Neural cell (in vitro differentiated cells): Measurements from ENCODE around the gene TMEM259. TPM values are rescaled to one million over a fixed set of nuclear protein-coding genes. Genes with fewer than 3 reads are reported as not detected.

Source experiments
- H2AFZ ChIP-seq: fragments of 200-600, 300-800 bp; sonication (generic), shearing (Covaris generic); 2 replicates; pipeline ENCODE4 v1.6.0; 2014; ENCODE audit warnings: low read depth, mild to moderate bottlenecking, antibody characterized with exemption, low read length, moderate library complexity
- H3F3A ChIP-seq: fragments of 200-600 bp; shearing (Covaris generic); 2 replicates; pipeline ENCODE4 v1.6.1; 2016; ENCODE audit warnings: mild to moderate bottlenecking, moderate library complexity, mixed read lengths, antibody characterized with exemption, low read length; ENCODE audit not compliant: insufficient read depth, poor library complexity, severe bottlenecking
- H3K27ac ChIP-seq: fragments of 200-600, 300-800 bp; sonication (generic), shearing (Covaris generic); 2 replicates; pipeline ENCODE4 v1.5.1; 2014; ENCODE audit warnings: mild to moderate bottlenecking, low read length, moderate library complexity
- H3K27me3 ChIP-seq: fragments of 300-800, 200-600 bp; sonication (generic), shearing (Covaris generic); 2 replicates; pipeline ENCODE4 v1.6.0; 2014; ENCODE audit warnings: mild to moderate bottlenecking, low read depth, low read length, moderate library complexity; ENCODE audit not compliant: insufficient read depth
- H3K36me3 ChIP-seq: fragments of 300-800, 200-600 bp; sonication (generic), shearing (Covaris generic); 2 replicates; pipeline ENCODE4 v1.5.1; 2014; ENCODE audit warnings: mild to moderate bottlenecking, antibody characterized with exemption, low read length, moderate library complexity; ENCODE audit not compliant: insufficient read depth
- H3K4me2 ChIP-seq: fragments of 300-800, 200-600 bp; sonication (generic), shearing (Covaris generic); 2 replicates; pipeline ENCODE4 v1.6.0; 2014; ENCODE audit warnings: mild to moderate bottlenecking, low read length
- H3K4me3 ChIP-seq: fragments of 300-800, 200-600 bp; sonication (generic), shearing (Covaris generic); 2 replicates; pipeline ENCODE4 v1.5.1; 2014; ENCODE audit warnings: mild to moderate bottlenecking, low read length, moderate library complexity
- H3K79me2 ChIP-seq: fragments of 200-600 bp; shearing (Covaris generic); replicated peaks from 2 replicates; pipeline ENCODE4 v1.6.0; 2014; ENCODE audit warnings: mild to moderate bottlenecking, low read length, moderate library complexity; ENCODE audit not compliant: insufficient read depth
- H3K9ac ChIP-seq: fragments of 300-800, 200-600 bp; sonication (generic), shearing (Covaris generic); 2 replicates; pipeline ENCODE4 v1.6.1; 2016; ENCODE audit warnings: mild to moderate bottlenecking, low read length, mixed read lengths
- H3K9me2 ChIP-seq: fragments of 200-600 bp; shearing (Covaris generic); 2 replicates; pipeline ENCODE4 v1.6.1; 2016; ENCODE audit warnings: mild to moderate bottlenecking, low read length, mixed read lengths; ENCODE audit not compliant: insufficient read depth
- H3K9me3 ChIP-seq: fragments of 200-600, 300-800 bp; sonication (generic), shearing (Covaris generic); 2 replicates; pipeline ENCODE4 v1.6.1; 2016; ENCODE audit warnings: mild to moderate bottlenecking, mixed run types, low read length, moderate library complexity, mixed read lengths
- H4K20me1 ChIP-seq: fragments of 200-600 bp; shearing (Covaris generic); 2 replicates; pipeline ENCODE4 v1.6.1; 2016; ENCODE audit warnings: mild to moderate bottlenecking, mixed run types; ENCODE audit not compliant: insufficient read depth
- CTCF ChIP-seq: fragments of 450-650 bp; IDR thresholded peaks from 2 replicates; pipeline ENCODE4 v1.5.1; 2014; ENCODE audit warnings: antibody characterized with exemption, mild to moderate bottlenecking, moderate library complexity; ENCODE audit not compliant: poor library complexity, severe bottlenecking
- EP300 ChIP-seq: fragments of 450-650 bp; conservative IDR thresholded peaks from 2 replicates; pipeline ENCODE4 v1.6.1; 2014; ENCODE audit warnings: antibody characterized with exemption, mild to moderate bottlenecking, moderate library complexity; ENCODE audit not compliant: poor library complexity, severe bottlenecking
- EZH2 ChIP-seq: fragments of 200-600, 300-800 bp; shearing (Covaris generic), sonication (generic); IDR thresholded peaks from 2 replicates; pipeline ENCODE4 v1.6.1; 2014; ENCODE audit warnings: antibody characterized with exemption, low read length, borderline replicate concordance, mild to moderate bottlenecking; ENCODE audit not compliant: insufficient read depth, poor library complexity, severe bottlenecking
- MXI1 ChIP-seq: fragments of 450-650 bp; conservative IDR thresholded peaks from 2 replicates; pipeline ENCODE4 v1.6.1; 2014; ENCODE audit warnings: antibody characterized with exemption, mild to moderate bottlenecking; ENCODE audit not compliant: poor library complexity, severe bottlenecking
- POLR2AphosphoS5 ChIP-seq: IDR thresholded peaks from 2 replicates; pipeline ENCODE4 v1.6.1; 2012
- RAD21 ChIP-seq: fragments of 450-650 bp; conservative IDR thresholded peaks from 2 replicates; pipeline ENCODE4 v1.6.1; 2014; ENCODE audit warnings: antibody characterized with exemption, mild to moderate bottlenecking, moderate library complexity
- SMC3 ChIP-seq: fragments of 450-650 bp; conservative IDR thresholded peaks from 2 replicates; pipeline ENCODE4 v1.6.1; 2014; ENCODE audit warnings: antibody characterized with exemption, mild to moderate bottlenecking, moderate library complexity; ENCODE audit not compliant: poor library complexity
- TAF1 ChIP-seq: IDR thresholded peaks from 2 replicates; pipeline ENCODE4 v1.6.1; 2012; ENCODE audit warnings: low read depth
- polyA plus RNA-seq: library from polyadenylated mRNA; depleted of rRNA; stranded (reverse); fragments of >200 nt; gene quantifications from 2 replicates; pipeline ENCODE4 v1.2.3, GENCODE V29; 2014
- TF ChIP-seq, protein P1 (sequence below): IDR thresholded peaks from 2 replicates; pipeline ENCODE4 v1.6.1; 2012; ENCODE audit warnings: borderline replicate concordance

TMEM259 gene
- polyA plus RNA-seq, 1 donor from 2014 or later: 176 TPM

GRCh38 chr19:990746-991145 lies 30.2 kb downstream of the TMEM259 start:
- Histone ChIP-seq H2AFZ (no peak overlapping the region), H3K9ac (no peak overlapping the region), H3K4me2 (no peak overlapping the region), H3K36me3 (no peaks in the 10 kb centered on the region), H3K27me3 (no peaks in the 10 kb centered on the region), H3K79me2 (no peaks in the 10 kb centered on the region), H3F3A (no peaks in the 10 kb centered on the region), H3K27ac (no peak overlapping the region), H3K4me3 (no peak overlapping the region), H3K9me2 (no peaks in the 10 kb centered on the region), H3K9me3 (no peaks in the 10 kb centered on the region), H4K20me1 (no peaks in the 10 kb centered on the region)
- no peak for TF ChIP-seq TAF1
- TF ChIP-seq CTCF: no peak
- TF ChIP-seq, protein P1, sequence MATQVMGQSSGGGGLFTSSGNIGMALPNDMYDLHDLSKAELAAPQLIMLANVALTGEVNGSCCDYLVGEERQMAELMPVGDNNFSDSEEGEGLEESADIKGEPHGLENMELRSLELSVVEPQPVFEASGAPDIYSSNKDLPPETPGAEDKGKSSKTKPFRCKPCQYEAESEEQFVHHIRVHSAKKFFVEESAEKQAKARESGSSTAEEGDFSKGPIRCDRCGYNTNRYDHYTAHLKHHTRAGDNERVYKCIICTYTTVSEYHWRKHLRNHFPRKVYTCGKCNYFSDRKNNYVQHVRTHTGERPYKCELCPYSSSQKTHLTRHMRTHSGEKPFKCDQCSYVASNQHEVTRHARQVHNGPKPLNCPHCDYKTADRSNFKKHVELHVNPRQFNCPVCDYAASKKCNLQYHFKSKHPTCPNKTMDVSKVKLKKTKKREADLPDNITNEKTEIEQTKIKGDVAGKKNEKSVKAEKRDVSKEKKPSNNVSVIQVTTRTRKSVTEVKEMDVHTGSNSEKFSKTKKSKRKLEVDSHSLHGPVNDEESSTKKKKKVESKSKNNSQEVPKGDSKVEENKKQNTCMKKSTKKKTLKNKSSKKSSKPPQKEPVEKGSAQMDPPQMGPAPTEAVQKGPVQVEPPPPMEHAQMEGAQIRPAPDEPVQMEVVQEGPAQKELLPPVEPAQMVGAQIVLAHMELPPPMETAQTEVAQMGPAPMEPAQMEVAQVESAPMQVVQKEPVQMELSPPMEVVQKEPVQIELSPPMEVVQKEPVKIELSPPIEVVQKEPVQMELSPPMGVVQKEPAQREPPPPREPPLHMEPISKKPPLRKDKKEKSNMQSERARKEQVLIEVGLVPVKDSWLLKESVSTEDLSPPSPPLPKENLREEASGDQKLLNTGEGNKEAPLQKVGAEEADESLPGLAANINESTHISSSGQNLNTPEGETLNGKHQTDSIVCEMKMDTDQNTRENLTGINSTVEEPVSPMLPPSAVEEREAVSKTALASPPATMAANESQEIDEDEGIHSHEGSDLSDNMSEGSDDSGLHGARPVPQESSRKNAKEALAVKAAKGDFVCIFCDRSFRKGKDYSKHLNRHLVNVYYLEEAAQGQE: no peak
- no peak for TF ChIP-seq POLR2AphosphoS5
- TF ChIP-seq SMC3: no peak
- TF ChIP-seq RAD21: no peak
- TF ChIP-seq MXI1: no peak
- no peak for TF ChIP-seq EZH2
- no peak for TF ChIP-seq EP300

- Histone ChIP-seq H4K20me1 (no peaks in the 10 kb centered on the region), H3K79me2 (no peaks in the 10 kb centered on the region), H3K9me3 (no peaks in the 10 kb centered on the region), H3K27ac (no peak overlapping the region), H3K9me2 (no peaks in the 10 kb centered on the region), H3F3A (no peaks in the 10 kb centered on the region), H3K4me2 (no peak overlapping the region), H2AFZ (no peak overlapping the region), H3K36me3 (no peaks in the 10 kb centered on the region), H3K4me3 (no peak overlapping the region), H3K27me3 (no peaks in the 10 kb centered on the region), H3K9ac (no peak overlapping the region)
- no peak for TF ChIP-seq CTCF
Measured at GRCh38 chr19:990119-990571, 30.8 kb downstream of the TMEM259 start.
